ENCODE results near the gene KCNJ15. TPM values are rescaled to one million over a fixed set of nuclear protein-coding genes. Genes with fewer than 3 reads are reported as not detected.

KCNJ15 gene
- polyA plus RNA-seq, 1 donor from 2014 or later, result not detected

DNA sequence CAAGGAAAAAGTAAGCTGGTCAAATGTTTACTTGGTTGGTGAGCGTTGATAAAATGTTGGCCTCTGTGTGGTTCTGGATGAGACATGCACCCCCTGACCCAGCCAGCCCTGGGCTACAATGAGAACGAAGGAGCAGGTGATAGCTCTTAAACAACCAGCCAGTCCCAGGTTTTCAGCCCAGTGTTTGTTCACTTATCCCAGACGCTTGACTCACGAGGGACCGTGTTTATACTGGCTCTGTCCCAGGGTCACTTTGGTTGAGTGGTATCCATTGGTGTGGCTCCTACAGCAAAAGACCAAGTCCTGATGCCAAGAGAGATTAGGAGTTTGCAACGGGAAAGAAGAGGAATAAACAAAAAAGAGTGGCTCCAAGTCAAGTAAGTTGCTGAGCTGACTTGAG lies 86.9 kb downstream of the KCNJ15 start:
- H2AFZ ChIP-seq (ENCODE audit: low read depth, low read length), result no peak overlapping the region
- no peaks in the 10 kb centered on the region for H3K79me2 ChIP-seq (replicated peaks; ENCODE audit: insufficient read depth, low read length)
- no peak overlapping the region for H3K9ac ChIP-seq (ENCODE audit: low read length)
- no peak overlapping the region for H3K4me2 ChIP-seq (ENCODE audit: low read length)
- no peaks in the 10 kb centered on the region for H3K36me3 ChIP-seq (ENCODE audit: insufficient read depth, low read length)
- no peak overlapping the region for H3K27ac ChIP-seq (ENCODE audit: low read length)
- H3K27me3 ChIP-seq (ENCODE audit: insufficient read depth, low read depth, low read length), result no peaks in the 10 kb centered on the region
- no peak overlapping the region for H3K4me3 ChIP-seq (ENCODE audit: low read length)
- H4K20me1 ChIP-seq (ENCODE audit: insufficient read depth), result no peaks in the 10 kb centered on the region
- no peaks in the 10 kb centered on the region for H3K9me3 ChIP-seq (ENCODE audit: low read length)
- no peaks in the 10 kb centered on the region for H3F3A ChIP-seq (ENCODE audit: insufficient read depth, low read length, poor library complexity, severe bottlenecking)
- H3K9me2 ChIP-seq (ENCODE audit: insufficient read depth, low read length), result no peaks in the 10 kb centered on the region
- TF ChIP-seq EZH2 (IDR thresholded peaks at IDR 0.05; ENCODE audit: borderline replicate concordance, insufficient read depth, low read length, poor library complexity, severe bottlenecking) (no peak), POLR2AphosphoS5 (IDR thresholded peaks at IDR 0.05) (no peak)

DNA sequence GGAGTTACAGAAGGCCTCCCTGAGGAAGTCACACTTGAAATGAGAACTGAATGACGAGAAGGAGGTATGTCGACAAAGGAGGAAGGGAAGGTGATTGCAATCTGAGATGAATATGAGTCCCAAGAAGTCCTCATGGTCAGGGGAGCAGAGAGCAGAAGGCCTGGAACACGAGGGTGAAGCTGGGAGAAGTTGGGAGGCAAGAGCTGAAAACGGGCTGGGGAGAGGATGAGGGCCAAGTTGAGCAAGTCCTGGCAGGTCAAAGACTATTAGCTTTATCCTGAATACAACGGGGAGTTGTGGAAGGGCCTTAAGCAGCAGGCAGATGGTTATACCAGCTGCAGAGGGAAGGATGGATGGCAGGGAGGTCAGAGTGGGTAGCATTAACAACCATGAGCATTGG lies 89.5 kb downstream of the KCNJ15 start:
- no peak overlapping the region for H3K9ac ChIP-seq (ENCODE audit: low read length)
- H3K9me2 ChIP-seq (ENCODE audit: insufficient read depth, low read length), result no peaks in the 10 kb centered on the region
- H2AFZ ChIP-seq (ENCODE audit: low read depth, low read length), result no peak overlapping the region
- H3K4me3 ChIP-seq (ENCODE audit: low read length), result no peak overlapping the region
- H3K27me3 ChIP-seq (ENCODE audit: insufficient read depth, low read depth, low read length), result no peaks in the 10 kb centered on the region
- TF ChIP-seq, protein P1, sequence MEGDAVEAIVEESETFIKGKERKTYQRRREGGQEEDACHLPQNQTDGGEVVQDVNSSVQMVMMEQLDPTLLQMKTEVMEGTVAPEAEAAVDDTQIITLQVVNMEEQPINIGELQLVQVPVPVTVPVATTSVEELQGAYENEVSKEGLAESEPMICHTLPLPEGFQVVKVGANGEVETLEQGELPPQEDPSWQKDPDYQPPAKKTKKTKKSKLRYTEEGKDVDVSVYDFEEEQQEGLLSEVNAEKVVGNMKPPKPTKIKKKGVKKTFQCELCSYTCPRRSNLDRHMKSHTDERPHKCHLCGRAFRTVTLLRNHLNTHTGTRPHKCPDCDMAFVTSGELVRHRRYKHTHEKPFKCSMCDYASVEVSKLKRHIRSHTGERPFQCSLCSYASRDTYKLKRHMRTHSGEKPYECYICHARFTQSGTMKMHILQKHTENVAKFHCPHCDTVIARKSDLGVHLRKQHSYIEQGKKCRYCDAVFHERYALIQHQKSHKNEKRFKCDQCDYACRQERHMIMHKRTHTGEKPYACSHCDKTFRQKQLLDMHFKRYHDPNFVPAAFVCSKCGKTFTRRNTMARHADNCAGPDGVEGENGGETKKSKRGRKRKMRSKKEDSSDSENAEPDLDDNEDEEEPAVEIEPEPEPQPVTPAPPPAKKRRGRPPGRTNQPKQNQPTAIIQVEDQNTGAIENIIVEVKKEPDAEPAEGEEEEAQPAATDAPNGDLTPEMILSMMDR (IDR thresholded peaks at IDR 0.05; ENCODE audit: poor library complexity, severe bottlenecking), result no peak
- no peak for TF ChIP-seq RAD21 (conservative IDR thresholded peaks at IDR 0.05)
- H3K79me2 ChIP-seq (replicated peaks; ENCODE audit: insufficient read depth, low read length), result no peaks in the 10 kb centered on the region
- H3K4me2 ChIP-seq (ENCODE audit: low read length), result no peak overlapping the region
- H4K20me1 ChIP-seq (ENCODE audit: insufficient read depth), result no peaks in the 10 kb centered on the region
- H3K36me3 ChIP-seq (ENCODE audit: insufficient read depth, low read length), result no peaks in the 10 kb centered on the region
- H3K9me3 ChIP-seq (ENCODE audit: low read length), result no peaks in the 10 kb centered on the region
- no peak overlapping the region for H3K27ac ChIP-seq (ENCODE audit: low read length)
- H3F3A ChIP-seq (ENCODE audit: insufficient read depth, low read length, poor library complexity, severe bottlenecking), result no peaks in the 10 kb centered on the region

DNA sequence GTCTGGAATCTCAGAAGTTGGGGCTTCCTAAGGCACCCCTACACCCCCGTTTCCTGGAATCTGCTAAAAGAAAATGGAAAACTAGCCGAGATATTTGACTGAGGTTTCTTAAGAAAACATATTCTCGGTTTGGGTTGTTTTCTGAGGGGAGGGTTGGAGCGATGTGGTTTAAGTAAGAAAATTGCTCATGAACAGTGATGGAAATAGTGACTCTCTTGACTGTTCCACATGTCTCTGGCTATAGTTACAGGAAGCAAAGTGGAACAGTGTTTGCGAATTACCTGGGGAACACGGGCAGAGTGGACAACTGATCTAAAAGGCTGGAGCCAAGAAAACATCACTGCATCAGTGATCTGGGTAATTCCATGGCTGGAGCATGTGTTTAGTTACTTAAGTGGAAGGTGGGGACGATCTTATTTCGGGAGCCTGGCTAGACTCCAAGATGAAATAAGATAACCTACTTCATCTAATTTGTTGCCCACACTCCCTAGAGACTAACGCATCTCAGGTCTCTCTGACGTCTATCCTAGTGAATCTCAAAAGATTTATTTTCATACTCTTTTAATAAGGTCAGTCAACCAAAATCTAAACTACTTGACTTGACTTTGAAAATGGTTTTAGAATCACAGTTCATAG lies 92.4 kb downstream of the KCNJ15 start:
- no peaks in the 10 kb centered on the region for H3K27me3 ChIP-seq (ENCODE audit: insufficient read depth, low read depth, low read length)
- H4K20me1 ChIP-seq (ENCODE audit: insufficient read depth), result no peaks in the 10 kb centered on the region
- H3K27ac ChIP-seq (ENCODE audit: low read length), result no peak overlapping the region
- no peaks in the 10 kb centered on the region for H3K79me2 ChIP-seq (replicated peaks; ENCODE audit: insufficient read depth, low read length)
- H3K9me3 ChIP-seq (ENCODE audit: low read length), result no peaks in the 10 kb centered on the region
- no peak overlapping the region for H2AFZ ChIP-seq (ENCODE audit: low read depth, low read length)
- H3K36me3 ChIP-seq (ENCODE audit: insufficient read depth, low read length), result no peaks in the 10 kb centered on the region
- H3K4me2 ChIP-seq (ENCODE audit: low read length), result no peak overlapping the region
- TF ChIP-seq EZH2 (IDR thresholded peaks at IDR 0.05; ENCODE audit: borderline replicate concordance, insufficient read depth, low read length, poor library complexity, severe bottlenecking) (no peak), EP300 (conservative IDR thresholded peaks at IDR 0.05; ENCODE audit: poor library complexity, severe bottlenecking) (no peak)
- TF ChIP-seq, protein P2, sequence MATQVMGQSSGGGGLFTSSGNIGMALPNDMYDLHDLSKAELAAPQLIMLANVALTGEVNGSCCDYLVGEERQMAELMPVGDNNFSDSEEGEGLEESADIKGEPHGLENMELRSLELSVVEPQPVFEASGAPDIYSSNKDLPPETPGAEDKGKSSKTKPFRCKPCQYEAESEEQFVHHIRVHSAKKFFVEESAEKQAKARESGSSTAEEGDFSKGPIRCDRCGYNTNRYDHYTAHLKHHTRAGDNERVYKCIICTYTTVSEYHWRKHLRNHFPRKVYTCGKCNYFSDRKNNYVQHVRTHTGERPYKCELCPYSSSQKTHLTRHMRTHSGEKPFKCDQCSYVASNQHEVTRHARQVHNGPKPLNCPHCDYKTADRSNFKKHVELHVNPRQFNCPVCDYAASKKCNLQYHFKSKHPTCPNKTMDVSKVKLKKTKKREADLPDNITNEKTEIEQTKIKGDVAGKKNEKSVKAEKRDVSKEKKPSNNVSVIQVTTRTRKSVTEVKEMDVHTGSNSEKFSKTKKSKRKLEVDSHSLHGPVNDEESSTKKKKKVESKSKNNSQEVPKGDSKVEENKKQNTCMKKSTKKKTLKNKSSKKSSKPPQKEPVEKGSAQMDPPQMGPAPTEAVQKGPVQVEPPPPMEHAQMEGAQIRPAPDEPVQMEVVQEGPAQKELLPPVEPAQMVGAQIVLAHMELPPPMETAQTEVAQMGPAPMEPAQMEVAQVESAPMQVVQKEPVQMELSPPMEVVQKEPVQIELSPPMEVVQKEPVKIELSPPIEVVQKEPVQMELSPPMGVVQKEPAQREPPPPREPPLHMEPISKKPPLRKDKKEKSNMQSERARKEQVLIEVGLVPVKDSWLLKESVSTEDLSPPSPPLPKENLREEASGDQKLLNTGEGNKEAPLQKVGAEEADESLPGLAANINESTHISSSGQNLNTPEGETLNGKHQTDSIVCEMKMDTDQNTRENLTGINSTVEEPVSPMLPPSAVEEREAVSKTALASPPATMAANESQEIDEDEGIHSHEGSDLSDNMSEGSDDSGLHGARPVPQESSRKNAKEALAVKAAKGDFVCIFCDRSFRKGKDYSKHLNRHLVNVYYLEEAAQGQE (IDR thresholded peaks at IDR 0.05; ENCODE audit: borderline replicate concordance), result no peak
- no peak overlapping the region for H3K4me3 ChIP-seq (ENCODE audit: low read length)
- H3K9me2 ChIP-seq (ENCODE audit: insufficient read depth, low read length), result no peaks in the 10 kb centered on the region
- H3K9ac ChIP-seq (ENCODE audit: low read length), result no peak overlapping the region
- H3F3A ChIP-seq (ENCODE audit: insufficient read depth, low read length, poor library complexity, severe bottlenecking), result no peaks in the 10 kb centered on the region
